GM23248 (cell line): ENCODE measurements around the gene MSMP. TPM values are rescaled to one million over a fixed set of nuclear protein-coding genes. Genes with fewer than 3 reads are reported as not detected.

Experiments used
- DNase-seq: peaks from one replicate; pipeline ENCODE4 v3.0.0-alpha.2; 2015
- H2AFZ ChIP-seq: fragments of 200-600 bp; sonication (generic); 2 replicates; pipeline ENCODE4 v1.6.1; 2016; ENCODE audit warnings: antibody characterized with exemption
- H3F3A ChIP-seq: fragments of 200-600 bp; sonication (generic); 2 replicates; pipeline ENCODE4 v1.6.1; 2016; ENCODE audit warnings: mild to moderate bottlenecking, antibody characterized with exemption, mixed run types; ENCODE audit not compliant: insufficient read depth
- H3K27ac ChIP-seq: fragments of 200-600 bp; sonication (generic); 2 replicates; pipeline ENCODE4 v1.5.1; 2016; ENCODE audit warnings: mild to moderate bottlenecking
- H3K27me3 ChIP-seq: fragments of 200-600 bp; sonication (generic); replicated peaks from 2 replicates; pipeline ENCODE4 v1.6.1; 2016; ENCODE audit warnings: mild to moderate bottlenecking; ENCODE audit not compliant: insufficient read depth
- H3K36me3 ChIP-seq: fragments of 200-600 bp; sonication (generic); 2 replicates; pipeline ENCODE4 v1.6.1; 2016; ENCODE audit warnings: low read depth, mild to moderate bottlenecking
- H3K4me1 ChIP-seq: fragments of 200-600 bp; sonication (generic); 2 replicates; pipeline ENCODE4 v1.6.1; 2016; ENCODE audit warnings: mild to moderate bottlenecking; ENCODE audit not compliant: insufficient read depth
- H3K4me2 ChIP-seq: fragments of 200-600 bp; sonication (generic); one replicate; pipeline ENCODE4 v1.6.1; 2016; ENCODE audit warnings: mild to moderate bottlenecking; ENCODE audit not compliant: unreplicated experiment
- H3K4me3 ChIP-seq: fragments of 200-600 bp; sonication (generic); 2 replicates; pipeline ENCODE4 v1.5.1; 2016; ENCODE audit warnings: mild to moderate bottlenecking
- H3K79me2 ChIP-seq: fragments of 200-600 bp; sonication (generic); 2 replicates; pipeline ENCODE4 v1.6.1; 2016; ENCODE audit warnings: mild to moderate bottlenecking; ENCODE audit not compliant: insufficient read depth
- H3K9ac ChIP-seq: fragments of 200-600 bp; sonication (generic); 2 replicates; pipeline ENCODE4 v1.6.1; 2016; ENCODE audit warnings: mild to moderate bottlenecking
- H3K9me2 ChIP-seq: fragments of 200-600 bp; sonication (generic); 2 replicates; pipeline ENCODE4 v1.6.1; 2016; ENCODE audit warnings: mixed run types, mild to moderate bottlenecking, moderate library complexity; ENCODE audit not compliant: insufficient read depth
- H3K9me3 ChIP-seq: fragments of 200-600 bp; sonication (generic); one replicate; pipeline ENCODE4 v1.6.1; 2017; ENCODE audit warnings: low read depth
- H4K20me1 ChIP-seq: fragments of 200-600 bp; sonication (generic); 2 replicates; pipeline ENCODE4 v1.6.0; 2016; ENCODE audit not compliant: insufficient read depth
- EZH2 ChIP-seq: fragments of 200-600 bp; sonication (generic); IDR thresholded peaks from 2 replicates; pipeline ENCODE4 v1.6.1; 2018; ENCODE audit warnings: antibody characterized with exemption, mild to moderate bottlenecking; ENCODE audit not compliant: insufficient read depth, poor library complexity, severe bottlenecking
- EZH2phosphoT487 ChIP-seq: fragments of 200-600 bp; sonication (generic); IDR thresholded peaks from 2 replicates; pipeline ENCODE4 v1.6.1; 2018; ENCODE audit warnings: antibody characterized with exemption, moderate library complexity, mild to moderate bottlenecking, low read depth; ENCODE audit not compliant: insufficient read depth
- WGBS, 2 experiments: methylation state at CpG; one replicate each; pipeline ENCODE4 v1.1.6; 2015 to 2017; ENCODE audit warnings: low lambda C conversion rate in 2 of 2, low coverage in 1 of 2; ENCODE audit errors: missing lambda C conversion rate in 2 of 2; 5-methylcytosine and 5-hydroxymethylcytosine counted together
- in situ Hi-C: fragments of 300-500 bp; cut with MboI; formaldehyde crosslinking; loops from 2 replicates; pipeline ENCODE4 v1.15.0; 2020
- polyA plus RNA-seq: library from polyadenylated mRNA; unstranded; fragments of >200 nt; fragmentation: Nextera tagmentation; extraction: Ambion mirVana; gene quantifications from 2 replicates; pipeline ENCODE4 v1.2.1, GENCODE V29; 2016
- total RNA-seq: library from RNA; depleted of rRNA; stranded (reverse); fragments of >200 nt; shearing (Covaris generic); gene quantifications from 2 replicates; pipeline ENCODE4 v1.2.3, GENCODE V29; 2014

Gene MSMP
- total and polyA plus RNA-seq, 2 experiments from 2014 or later = not detected

- H3K4me3 ChIP-seq = peak overlapping the region; percentile 96
- TF ChIP-seq EZH2phosphoT487 (no peak), EZH2 (no peak)
- no peaks in the 10 kb centered on the region for H4K20me1 ChIP-seq
- H3K36me3 ChIP-seq = peaks cover 34% of the 10 kb centered on the region
- H3K9me3 ChIP-seq = no peaks in the 10 kb centered on the region
- peaks cover 25% of the 10 kb centered on the region for H3K4me1 ChIP-seq
- DNase-seq = peak; percentile 68
- no peak overlapping the region for H2AFZ ChIP-seq
- WGBS, 2 experiments = 81 to 83% methylated on average over 3 of the region's 3 CpGs
- H3K9me2 ChIP-seq = no peaks in the 10 kb centered on the region
- peaks cover 60% of the 10 kb centered on the region for H3F3A ChIP-seq
- peak overlapping the region; percentile 95 for H3K9ac ChIP-seq
- in situ Hi-C loops = no loop called here
- H3K27me3 ChIP-seq = no peaks in the 10 kb centered on the region
- peak overlapping the region; percentile 91 for H3K4me2 ChIP-seq
- peaks cover 72% of the 10 kb centered on the region for H3K79me2 ChIP-seq
- H3K27ac ChIP-seq = peak overlapping the region; percentile 89
Observed at GRCh38 chr9:35734096-35734495, 20.0 kb downstream of the MSMP start.

- peak overlapping the region; percentile 89 for H3K27ac ChIP-seq
- H4K20me1 ChIP-seq = no peaks in the 10 kb centered on the region
- peak overlapping the region; percentile 95 for H3K9ac ChIP-seq
- H3K4me2 ChIP-seq = peak overlapping the region; percentile 91
- H3K27me3 ChIP-seq = no peaks in the 10 kb centered on the region
- H3K36me3 ChIP-seq = peaks cover 34% of the 10 kb centered on the region
- peak; percentile 69 for DNase-seq
- H3F3A ChIP-seq = peaks cover 70% of the 10 kb centered on the region
- in situ Hi-C loops = no loop called here
- TF ChIP-seq EZH2 = no peak
- TF ChIP-seq EZH2phosphoT487 = no peak
- no peaks in the 10 kb centered on the region for H3K9me2 ChIP-seq
- H3K79me2 ChIP-seq = peaks cover 80% of the 10 kb centered on the region
- peaks cover 34% of the 10 kb centered on the region for H3K4me1 ChIP-seq
- H3K4me3 ChIP-seq = peak overlapping the region; percentile 96
- H3K9me3 ChIP-seq = no peaks in the 10 kb centered on the region
- 2 to 3% methylated on average over 14 of the region's 14 CpGs for WGBS, 2 experiments
- H2AFZ ChIP-seq = peak overlapping the region; percentile 74
Observed at GRCh38 chr9:35732800-35733541, 21.1 kb downstream of the MSMP start.

- Histone ChIP-seq H3K27ac (peak within 1 kb of the TSS; percentile 89), H3F3A (peaks cover 77% of the 10 kb centered on the region), H3K79me2 (peaks cover 87% of the 10 kb centered on the region), H3K9me3 (no peaks in the 10 kb centered on the region), H3K9ac (peak within 1 kb of the TSS; percentile 95), H3K36me3 (peaks cover 29% of the 10 kb centered on the region), H3K4me2 (peak within 1 kb of the TSS; percentile 100), H3K9me2 (no peaks in the 10 kb centered on the region), H4K20me1 (no peaks in the 10 kb centered on the region), H3K27me3 (no peaks in the 10 kb centered on the region), H2AFZ (peak within 1 kb of the TSS; percentile 74), H3K4me1 (peaks cover 41% of the 10 kb centered on the region), H3K4me3 (peak within 1 kb of the TSS; percentile 96)
- TF ChIP-seq EZH2 (no peak), EZH2phosphoT487 (no peak)
- peak; percentile 100 for DNase-seq
- WGBS, 2 experiments = 1% methylated on average over 43 to 47 of the region's 49 CpGs
- in situ Hi-C loops = no loop called here
Observed at GRCh38 chr9:35732185-35732799, 21.8 kb downstream of the MSMP start, which contains the start of the genes CREB3 and TLN1. TSS of gene CREB3 (plus strand) at chr9:35732666. CDS start at chr9:35732773, 107 bp downstream. TSS of gene TLN1 (minus strand) at chr9:35732195. CDS start at chr9:35725694, 6,501 bp downstream.

GRCh38 chr9:35731415-35732184, 22.5 kb downstream of the MSMP start:
- no peak for TF ChIP-seq EZH2
- no peak for TF ChIP-seq EZH2phosphoT487
- Histone ChIP-seq H2AFZ (no peak overlapping the region), H3K27me3 (no peaks in the 10 kb centered on the region), H3F3A (peaks cover 78% of the 10 kb centered on the region), H3K9me2 (no peaks in the 10 kb centered on the region), H3K9me3 (no peaks in the 10 kb centered on the region), H3K36me3 (peaks cover 22% of the 10 kb centered on the region), H3K4me2 (peak overlapping the region; percentile 100), H3K79me2 (peaks cover 88% of the 10 kb centered on the region), H3K4me3 (peak overlapping the region; percentile 96), H4K20me1 (no peaks in the 10 kb centered on the region), H3K4me1 (peaks cover 48% of the 10 kb centered on the region), H3K9ac (peak overlapping the region; percentile 95), H3K27ac (peak overlapping the region; percentile 89)
- 0 to 1% methylated on average over 29 to 43 of the region's 47 CpGs for WGBS, 2 experiments
- no peak for DNase-seq
- in situ Hi-C loops = no loop called here
